Ovary (tissue), 3 donors: ENCODE results near the gene DHDH.

ENCODE experiments used
- EP300 ChIP-seq: sonication (generic); formaldehyde crosslinking; IDR thresholded peaks from one replicate; pipeline ENCODE4 v1.6.1; 2017; ENCODE audit warnings: antibody characterized with exemption
- TF ChIP-seq, protein P1 (sequence below), 3 donors: fragments of 450-650 bp in 2 of 3; fragments of 200-600 bp in 1 of 3; IDR thresholded peaks; one replicate each; pipeline versions ENCODE4 v1.5.1 to v1.8.0; 2016 to 2022; ENCODE audit warnings: antibody characterized with exemption in 3 of 3, mild to moderate bottlenecking in 1 of 3
- donor health status: DM: no; HTN: no; CAD: no.

DNA sequence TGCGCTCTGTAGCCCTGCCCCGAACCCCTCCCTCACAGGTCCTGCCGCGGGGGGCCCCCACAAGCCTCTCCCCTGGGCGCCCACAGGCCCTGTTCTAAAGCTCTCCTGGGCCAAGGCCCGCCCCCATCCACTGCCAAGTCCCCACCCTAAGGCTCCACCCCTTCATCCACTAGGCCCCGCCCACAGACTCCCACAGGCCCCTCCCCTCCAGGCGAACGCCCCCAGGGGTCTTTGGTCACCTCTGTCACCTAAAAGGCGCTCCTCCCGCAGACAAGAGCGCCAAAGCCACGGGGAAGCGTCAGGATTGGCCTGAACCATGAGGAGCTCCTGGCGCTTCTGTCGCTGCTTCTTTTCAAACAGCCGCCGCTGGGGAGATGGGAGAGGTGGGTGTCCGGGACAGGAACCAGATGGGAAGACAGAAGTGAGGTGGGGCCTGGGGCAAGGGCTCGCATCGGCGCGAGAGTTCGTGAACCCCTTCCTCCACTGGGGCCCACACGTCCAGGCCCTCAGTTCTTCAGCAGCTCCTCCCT is 37.2 kb upstream of the DHDH start:
- TF ChIP-seq, protein P1, sequence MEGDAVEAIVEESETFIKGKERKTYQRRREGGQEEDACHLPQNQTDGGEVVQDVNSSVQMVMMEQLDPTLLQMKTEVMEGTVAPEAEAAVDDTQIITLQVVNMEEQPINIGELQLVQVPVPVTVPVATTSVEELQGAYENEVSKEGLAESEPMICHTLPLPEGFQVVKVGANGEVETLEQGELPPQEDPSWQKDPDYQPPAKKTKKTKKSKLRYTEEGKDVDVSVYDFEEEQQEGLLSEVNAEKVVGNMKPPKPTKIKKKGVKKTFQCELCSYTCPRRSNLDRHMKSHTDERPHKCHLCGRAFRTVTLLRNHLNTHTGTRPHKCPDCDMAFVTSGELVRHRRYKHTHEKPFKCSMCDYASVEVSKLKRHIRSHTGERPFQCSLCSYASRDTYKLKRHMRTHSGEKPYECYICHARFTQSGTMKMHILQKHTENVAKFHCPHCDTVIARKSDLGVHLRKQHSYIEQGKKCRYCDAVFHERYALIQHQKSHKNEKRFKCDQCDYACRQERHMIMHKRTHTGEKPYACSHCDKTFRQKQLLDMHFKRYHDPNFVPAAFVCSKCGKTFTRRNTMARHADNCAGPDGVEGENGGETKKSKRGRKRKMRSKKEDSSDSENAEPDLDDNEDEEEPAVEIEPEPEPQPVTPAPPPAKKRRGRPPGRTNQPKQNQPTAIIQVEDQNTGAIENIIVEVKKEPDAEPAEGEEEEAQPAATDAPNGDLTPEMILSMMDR (IDR thresholded peaks at IDR 0.05), result peak in 1 of 3 donors; percentile 13
- no peak for TF ChIP-seq EP300
